ENCODE measurements around the gene FASN. TPM values are rescaled to one million over a fixed set of nuclear protein-coding genes. Genes with fewer than 3 reads are reported as not detected.

Gene FASN
- total and polyA plus RNA-seq, 2 experiments from 2014 or later, result 12.7 to 38.2 TPM

- in situ Hi-C loops (cut with MboI), result no loop called here
- Histone ChIP-seq H3K4me2 (ENCODE audit: unreplicated experiment) (peak overlapping the region; percentile 72), H3K4me1 (ENCODE audit: insufficient read depth) (peaks cover 3% of the 10 kb centered on the region; the same call in 1 of the 2 replicates), H3K9ac (peak overlapping the region; percentile 89), H3K9me2 (ENCODE audit: insufficient read depth) (no peaks in the 10 kb centered on the region), H3K27ac (peak overlapping the region; percentile 22), H3K9me3 (ENCODE audit: low read depth) (no peaks in the 10 kb centered on the region), H3K4me3 (peak overlapping the region; percentile 96), H3K36me3 (ENCODE audit: low read depth) (no peaks in the 10 kb centered on the region), H2AFZ (peak overlapping the region; percentile 6; the same call in 1 of the 2 replicates), H4K20me1 (ENCODE audit: insufficient read depth) (no peaks in the 10 kb centered on the region), H3K27me3 (replicated peaks; ENCODE audit: insufficient read depth) (no peaks in the 10 kb centered on the region), H3F3A (ENCODE audit: insufficient read depth) (no peaks in the 10 kb centered on the region), H3K79me2 (ENCODE audit: insufficient read depth) (peaks cover 38% of the 10 kb centered on the region)
- peak; percentile 76 for DNase-seq
- 0 to 1% methylated on average over 9 to 37 of the region's 47 CpGs for WGBS, 2 experiments (ENCODE audit: low coverage in 1 of 2, low lambda C conversion rate in 2 of 2, missing lambda C conversion rate in 2 of 2)
- TF ChIP-seq EZH2phosphoT487 (IDR thresholded peaks at IDR 0.05; ENCODE audit: insufficient read depth, low read depth) (no peak), EZH2 (IDR thresholded peaks at IDR 0.05; ENCODE audit: insufficient read depth, poor library complexity, severe bottlenecking) (no peak)
Measured at GRCh38 chr17:82065193-82065637, 32.8 kb downstream of the FASN start.

DNA sequence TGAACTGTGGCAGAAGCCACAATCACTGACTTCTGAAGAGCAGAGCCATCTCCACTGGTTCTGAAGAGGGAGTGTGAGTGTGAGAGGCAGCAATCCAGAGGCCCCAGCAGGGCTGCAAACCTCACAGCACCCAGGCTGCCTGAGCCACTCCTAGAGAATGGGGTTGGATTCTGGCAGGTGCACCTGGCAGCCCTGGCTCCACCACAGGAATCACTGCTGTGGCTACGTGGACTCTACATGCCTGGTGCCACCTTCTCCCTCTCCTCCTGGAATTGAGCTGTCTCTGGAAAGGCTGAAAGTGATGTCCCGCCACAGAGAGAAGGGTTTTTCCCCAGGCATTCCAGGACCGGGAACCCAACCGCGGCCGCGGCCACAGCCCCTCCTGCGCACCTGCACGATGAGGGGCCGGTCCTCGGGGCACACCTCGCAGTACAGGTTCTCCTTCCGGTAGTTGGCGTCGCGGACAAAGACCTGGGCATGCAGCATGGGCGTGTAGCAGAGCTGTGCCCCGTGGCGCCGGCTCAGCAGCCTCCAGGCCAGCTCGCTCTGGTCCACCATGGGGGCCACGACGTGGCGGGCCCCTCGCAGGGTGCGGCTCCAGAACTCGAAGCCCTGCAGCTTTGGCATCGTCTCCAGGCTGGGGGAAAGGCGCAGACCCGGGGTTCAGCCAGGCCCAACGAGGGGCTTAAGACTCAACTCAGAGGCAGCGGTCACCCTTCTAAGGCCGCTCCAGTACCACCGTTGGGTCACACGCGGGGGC lies 33.4 kb downstream of the FASN start:
- Histone ChIP-seq H3K9me3 (ENCODE audit: low read depth) (no peaks in the 10 kb centered on the region), H3F3A (ENCODE audit: insufficient read depth) (no peaks in the 10 kb centered on the region), H3K27ac (peak overlapping the region; percentile 22), H3K79me2 (ENCODE audit: insufficient read depth) (peaks cover 38% of the 10 kb centered on the region), H3K36me3 (ENCODE audit: low read depth) (no peaks in the 10 kb centered on the region), H3K4me2 (ENCODE audit: unreplicated experiment) (peak overlapping the region; percentile 72), H2AFZ (peak overlapping the region; percentile 6; the same call in 1 of the 2 replicates), H3K9ac (peak overlapping the region; percentile 89), H4K20me1 (ENCODE audit: insufficient read depth) (no peaks in the 10 kb centered on the region), H3K27me3 (replicated peaks; ENCODE audit: insufficient read depth) (no peaks in the 10 kb centered on the region), H3K4me3 (peak overlapping the region; percentile 96), H3K4me1 (ENCODE audit: insufficient read depth) (peaks cover 3% of the 10 kb centered on the region; the same call in 1 of the 2 replicates), H3K9me2 (ENCODE audit: insufficient read depth) (no peaks in the 10 kb centered on the region)
- TF ChIP-seq EZH2 (IDR thresholded peaks at IDR 0.05; ENCODE audit: insufficient read depth, poor library complexity, severe bottlenecking) (no peak), EZH2phosphoT487 (IDR thresholded peaks at IDR 0.05; ENCODE audit: insufficient read depth, low read depth) (no peak)
- in situ Hi-C loops (cut with MboI), result no loop called here
- WGBS, 2 experiments (ENCODE audit: low coverage in 1 of 2, low lambda C conversion rate in 2 of 2, missing lambda C conversion rate in 2 of 2), result 19 to 28% methylated on average over 17 to 36 of the region's 36 CpGs
- DNase-seq, result peak; percentile 39

GRCh38 chr17:82063424-82064415 lies 34.3 kb downstream of the FASN start:
- Histone ChIP-seq H3K9me2 (ENCODE audit: insufficient read depth) (no peaks in the 10 kb centered on the region), H3K79me2 (ENCODE audit: insufficient read depth) (peaks cover 38% of the 10 kb centered on the region), H3K27me3 (replicated peaks; ENCODE audit: insufficient read depth) (no peaks in the 10 kb centered on the region), H3K27ac (no peak overlapping the region), H3K4me3 (peak overlapping the region; percentile 96), H3F3A (ENCODE audit: insufficient read depth) (no peaks in the 10 kb centered on the region), H3K4me1 (ENCODE audit: insufficient read depth) (peaks cover 3% of the 10 kb centered on the region; the same call in 1 of the 2 replicates), H4K20me1 (ENCODE audit: insufficient read depth) (no peaks in the 10 kb centered on the region), H2AFZ (no peak overlapping the region), H3K9me3 (ENCODE audit: low read depth) (no peaks in the 10 kb centered on the region), H3K9ac (peak overlapping the region; percentile 89), H3K36me3 (ENCODE audit: low read depth) (no peaks in the 10 kb centered on the region), H3K4me2 (ENCODE audit: unreplicated experiment) (peak overlapping the region; percentile 72)
- no peak for DNase-seq
- WGBS, 2 experiments (ENCODE audit: low coverage in 1 of 2, low lambda C conversion rate in 2 of 2, missing lambda C conversion rate in 2 of 2), result 81 to 82% methylated on average over 20 of the region's 20 CpGs
- in situ Hi-C loops (cut with MboI), result no loop called here
- TF ChIP-seq EZH2 (IDR thresholded peaks at IDR 0.05; ENCODE audit: insufficient read depth, poor library complexity, severe bottlenecking) (no peak), EZH2phosphoT487 (IDR thresholded peaks at IDR 0.05; ENCODE audit: insufficient read depth, low read depth) (no peak)

DNA sequence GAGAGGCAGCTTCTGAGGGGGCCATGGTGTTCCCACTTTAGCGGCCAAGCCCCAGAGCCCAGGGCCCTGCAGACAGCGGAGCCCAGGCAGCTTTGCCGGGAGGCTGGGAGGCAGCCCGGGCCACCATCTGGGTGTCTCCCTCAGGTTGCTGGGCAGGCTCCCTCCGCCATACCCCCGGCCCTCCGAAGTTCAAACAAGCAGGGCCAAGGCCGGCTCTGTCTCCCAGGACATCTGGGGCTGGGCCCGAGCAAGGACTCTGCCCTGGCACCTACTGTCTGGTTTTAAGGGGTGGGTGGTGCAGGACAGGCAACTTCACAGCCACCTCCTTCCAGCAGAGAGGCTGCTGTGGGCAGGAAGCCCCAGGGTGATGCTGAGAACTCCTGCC lies 35.1 kb downstream of the FASN start:
- 88 to 92% methylated on average over 9 of the region's 9 CpGs for WGBS, 2 experiments (ENCODE audit: low coverage in 1 of 2, low lambda C conversion rate in 2 of 2, missing lambda C conversion rate in 2 of 2)
- H3K27ac ChIP-seq, result no peak overlapping the region
- no peaks in the 10 kb centered on the region for H4K20me1 ChIP-seq (ENCODE audit: insufficient read depth)
- no peaks in the 10 kb centered on the region for H3K36me3 ChIP-seq (ENCODE audit: low read depth)
- no peaks in the 10 kb centered on the region for H3K27me3 ChIP-seq (replicated peaks; ENCODE audit: insufficient read depth)
- no peaks in the 10 kb centered on the region for H3K9me3 ChIP-seq (ENCODE audit: low read depth)
- no peak for TF ChIP-seq EZH2phosphoT487 (IDR thresholded peaks at IDR 0.05; ENCODE audit: insufficient read depth, low read depth)
- TF ChIP-seq EZH2 (IDR thresholded peaks at IDR 0.05; ENCODE audit: insufficient read depth, poor library complexity, severe bottlenecking), result no peak
- no peak for DNase-seq
- H3K9me2 ChIP-seq (ENCODE audit: insufficient read depth), result no peaks in the 10 kb centered on the region
- no peak overlapping the region for H3K4me3 ChIP-seq
- no peak overlapping the region for H3K4me2 ChIP-seq (ENCODE audit: unreplicated experiment)
- no peak overlapping the region for H2AFZ ChIP-seq
- H3F3A ChIP-seq (ENCODE audit: insufficient read depth), result no peaks in the 10 kb centered on the region
- no peak overlapping the region for H3K9ac ChIP-seq
- H3K4me1 ChIP-seq (ENCODE audit: insufficient read depth), result peaks cover 3% of the 10 kb centered on the region; the same call in 1 of the 2 replicates
- in situ Hi-C loops (cut with MboI), result no loop called here
- peaks cover 38% of the 10 kb centered on the region for H3K79me2 ChIP-seq (ENCODE audit: insufficient read depth)

All from GM23248 (cell line).